HG02981 (cell line): ENCODE data around the gene HRG.
"Not testable (repeated sequence)": the region's sequence is repeated elsewhere in the genome, so short reads cannot be mapped to it uniquely, and the experiment has no call there.

Source experiments
- ATAC-seq: cut with Tn5 transposase; IDR thresholded peaks from one replicate; pipeline ENCODE4 v1.9.1; 2021; ENCODE audit warnings: mild to moderate bottlenecking, moderate library complexity; ENCODE audit not compliant: unreplicated experiment

The HRG gene

GRCh38 chr3:186665625-186666188 is at the start of gene HRG:
HRG (plus strand) TSS chr3:186666014; CDS start chr3:186666032, 18 bp downstream.
- ATAC-seq = no peak

- ATAC-seq = no peak
Observed at GRCh38 chr3:186616299-186616617, 49.6 kb upstream of the HRG start.

- peak; percentile 95 for ATAC-seq
Observed at GRCh38 chr3:186617036-186617946, 48.5 kb upstream of the HRG start.

- no peak for ATAC-seq
Observed at GRCh38 chr3:186618318-186618938, 47.4 kb upstream of the HRG start.

GRCh38 chr3:186619787-186620212 is 46.0 kb upstream of the HRG start:
- no peak for ATAC-seq

- ATAC-seq = no peak
Observed at GRCh38 chr3:186620213-186621092, 45.4 kb upstream of the HRG start.

GRCh38 chr3:186621894-186622650 is 43.7 kb upstream of the HRG start:
- no peak for ATAC-seq

- ATAC-seq = no peak
Observed at GRCh38 chr3:186622651-186623310, 43.0 kb upstream of the HRG start.

- no peak for ATAC-seq
Observed at GRCh38 chr3:186624598-186624997, 41.2 kb upstream of the HRG start.

GRCh38 chr3:186625600-186626042 is 40.2 kb upstream of the HRG start:
- no peak for ATAC-seq

GRCh38 chr3:186626254-186626847 is 39.5 kb upstream of the HRG start:
- no peak for ATAC-seq

GRCh38 chr3:186627852-186628414 is 37.9 kb upstream of the HRG start:
- ATAC-seq = no peak

GRCh38 chr3:186628756-186629155 is 37.1 kb upstream of the HRG start:
- ATAC-seq = no peak

- no peak for ATAC-seq
Observed at GRCh38 chr3:186630950-186631641, 34.7 kb upstream of the HRG start.

- no peak for ATAC-seq
Observed at GRCh38 chr3:186633481-186633880, 32.3 kb upstream of the HRG start.

- not testable (repeated sequence) for ATAC-seq
Observed at GRCh38 chr3:186634207-186634606, 31.6 kb upstream of the HRG start.

- ATAC-seq = no peak
Observed at GRCh38 chr3:186635532-186635931, 30.3 kb upstream of the HRG start.

GRCh38 chr3:186636536-186636935 is 29.3 kb upstream of the HRG start:
- no peak for ATAC-seq
